Activated CD8-positive, alpha-beta memory T cell treated with anti-CD3 and anti-CD28 coated beads, Interleukin-2, amount 50 U/mL, for 1 hour (primary cell): Measurements from ENCODE around the gene BCAS3.
"Not testable (repeated sequence)": the region's sequence is repeated elsewhere in the genome, so short reads cannot be mapped to it uniquely, and the experiment has no call there.

ENCODE experiments used
- DNase-seq: peaks from one replicate; pipeline ENCODE4 v3.0.0-alpha.2; 2020; ENCODE audit errors: extremely low read depth

The BCAS3 gene

DNA sequence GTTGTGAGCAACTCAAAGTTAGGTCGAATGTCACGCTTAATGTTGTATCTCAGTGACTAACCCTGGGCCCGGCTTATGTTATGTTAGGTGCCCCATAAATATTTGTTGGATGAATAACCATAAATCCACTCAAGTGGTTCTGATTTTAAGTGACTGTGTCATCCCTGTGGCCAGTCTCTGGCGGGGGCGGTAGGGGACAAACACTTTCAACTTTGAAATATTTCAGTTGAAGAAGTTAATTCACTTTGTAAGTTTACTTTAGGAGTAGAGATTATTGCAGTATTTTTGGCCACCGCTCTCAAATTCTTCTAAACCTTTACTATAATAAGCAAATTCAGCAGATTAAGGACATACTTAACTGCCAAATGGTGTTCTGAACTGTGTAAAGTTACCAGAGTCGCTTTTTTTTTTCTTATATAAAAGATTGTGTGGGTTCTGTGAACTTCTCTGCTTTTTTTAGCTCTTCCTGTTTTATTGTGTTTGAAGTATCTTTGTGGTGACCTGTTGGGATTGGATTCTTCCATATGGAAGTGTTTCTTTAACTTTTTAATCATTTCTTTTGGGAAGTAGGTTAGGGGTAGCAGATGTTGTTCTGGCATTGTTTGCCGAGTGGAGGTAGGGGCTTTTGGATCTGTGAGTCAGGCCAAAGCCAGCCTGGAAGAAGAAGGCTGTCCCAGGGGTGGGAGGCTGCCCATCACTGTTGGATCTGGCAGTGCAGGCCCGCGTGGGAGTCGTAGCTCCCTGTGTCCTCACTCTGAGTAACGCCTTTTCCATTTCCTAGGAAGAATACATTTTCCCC lies 660.5 kb downstream of the BCAS3 start:
- DNase-seq: no peak

DNA sequence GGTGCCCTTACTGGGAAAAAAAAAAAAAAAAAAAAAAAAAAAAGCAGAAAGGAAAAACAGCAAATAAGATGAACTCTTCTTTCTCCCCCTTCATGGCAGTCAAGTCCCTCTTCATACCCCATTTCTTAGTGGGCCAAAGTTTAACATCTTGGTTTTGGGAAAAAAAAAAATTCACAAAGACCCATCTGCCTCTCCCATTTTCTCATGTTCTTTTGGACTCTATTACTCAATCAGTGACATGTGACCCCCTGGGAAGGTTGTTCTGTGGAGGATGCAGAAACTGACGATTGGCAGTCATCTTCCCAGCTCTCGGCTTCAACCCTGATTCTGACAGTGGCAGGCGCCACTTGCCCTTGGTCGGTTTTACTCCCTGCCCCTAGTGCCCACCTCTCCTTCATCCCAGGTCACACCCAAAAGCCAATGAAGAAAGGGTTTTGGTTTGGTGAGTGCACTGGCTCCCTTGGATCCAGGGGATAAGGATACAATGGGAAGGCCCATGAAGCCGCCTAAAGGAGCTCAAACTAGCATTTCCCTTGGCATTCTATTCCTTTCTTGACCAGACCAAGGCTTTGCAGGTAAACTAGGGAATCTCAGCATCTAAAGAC lies 661.3 kb downstream of the BCAS3 start:
- no peak for DNase-seq

DNA sequence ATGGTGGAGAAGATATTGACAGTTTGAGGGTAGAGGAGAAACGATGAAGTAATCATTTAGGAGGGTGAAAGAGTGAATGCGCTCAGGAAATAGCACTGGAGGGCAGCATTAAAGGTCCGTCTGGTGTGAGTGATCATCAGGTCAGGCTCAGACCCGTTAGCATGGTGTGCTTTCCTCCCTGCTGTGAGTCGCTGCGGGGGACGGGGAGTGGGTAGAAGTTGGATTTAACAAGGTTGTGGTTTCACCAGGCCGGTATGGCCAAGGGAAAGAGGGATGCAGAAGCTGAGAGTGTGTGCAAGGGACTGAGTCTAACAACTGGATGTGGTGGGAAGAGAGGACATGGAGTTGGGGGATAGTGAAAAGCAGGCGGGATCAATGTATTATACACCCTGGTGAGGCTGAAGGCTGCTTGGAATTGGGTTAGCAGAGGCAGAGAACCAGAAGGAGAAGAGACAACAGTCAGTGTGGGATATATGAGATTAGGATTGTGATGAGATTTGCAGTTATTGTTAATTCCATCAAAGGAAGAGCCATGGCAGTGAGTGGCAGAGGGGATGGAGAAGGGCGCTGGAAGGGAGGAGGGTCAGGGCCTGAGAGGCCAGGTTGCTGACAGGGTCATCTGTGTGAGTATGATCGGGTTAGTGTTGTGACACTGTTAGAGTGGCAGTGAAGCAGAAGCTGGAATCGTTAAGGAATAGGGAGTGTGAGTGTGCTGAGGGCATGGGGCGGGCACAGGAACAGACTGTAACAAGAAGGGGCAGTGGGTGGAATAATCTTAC lies 663.0 kb downstream of the BCAS3 start:
- DNase-seq: no peak

DNA sequence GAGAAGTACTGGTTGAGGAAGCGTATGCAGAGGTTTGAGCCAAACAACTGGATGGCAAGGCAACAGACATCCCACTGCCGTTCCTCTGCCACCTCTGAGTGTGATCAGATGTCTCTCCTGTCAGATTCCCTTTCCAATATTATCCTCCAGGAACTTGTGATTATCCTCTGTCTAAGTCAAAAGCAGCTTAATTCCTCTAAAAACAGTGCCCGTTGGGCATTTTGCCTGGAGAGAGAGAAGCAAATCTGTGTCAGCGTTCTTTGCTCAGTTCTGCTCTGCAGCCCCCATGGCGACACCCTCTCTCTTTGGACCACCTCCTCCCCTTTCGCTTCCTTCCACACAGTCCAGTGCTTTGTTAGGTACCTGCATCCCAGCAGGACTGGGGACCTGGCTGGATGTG lies 665.9 kb downstream of the BCAS3 start:
- DNase-seq: no peak

DNA sequence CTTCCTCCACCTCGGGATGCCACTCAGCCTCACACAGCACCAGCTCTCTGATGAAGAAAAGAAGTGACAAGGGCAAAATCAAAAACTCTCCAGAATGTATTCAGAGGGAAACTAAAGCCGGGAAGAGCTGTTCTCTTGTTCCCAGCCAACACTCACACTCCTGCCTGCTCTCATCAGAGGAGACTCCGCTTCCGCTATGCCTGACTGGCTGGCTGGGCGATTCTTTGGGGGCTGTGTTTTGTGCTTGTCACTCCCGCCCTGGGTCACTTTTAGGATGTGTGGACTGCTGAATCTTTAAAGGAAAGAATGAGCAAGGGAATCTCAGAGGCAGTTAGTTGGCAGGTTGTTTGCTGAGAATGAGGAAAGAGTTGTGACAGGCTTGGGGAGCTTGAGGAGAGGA lies 667.4 kb downstream of the BCAS3 start:
- DNase-seq: no peak

DNA sequence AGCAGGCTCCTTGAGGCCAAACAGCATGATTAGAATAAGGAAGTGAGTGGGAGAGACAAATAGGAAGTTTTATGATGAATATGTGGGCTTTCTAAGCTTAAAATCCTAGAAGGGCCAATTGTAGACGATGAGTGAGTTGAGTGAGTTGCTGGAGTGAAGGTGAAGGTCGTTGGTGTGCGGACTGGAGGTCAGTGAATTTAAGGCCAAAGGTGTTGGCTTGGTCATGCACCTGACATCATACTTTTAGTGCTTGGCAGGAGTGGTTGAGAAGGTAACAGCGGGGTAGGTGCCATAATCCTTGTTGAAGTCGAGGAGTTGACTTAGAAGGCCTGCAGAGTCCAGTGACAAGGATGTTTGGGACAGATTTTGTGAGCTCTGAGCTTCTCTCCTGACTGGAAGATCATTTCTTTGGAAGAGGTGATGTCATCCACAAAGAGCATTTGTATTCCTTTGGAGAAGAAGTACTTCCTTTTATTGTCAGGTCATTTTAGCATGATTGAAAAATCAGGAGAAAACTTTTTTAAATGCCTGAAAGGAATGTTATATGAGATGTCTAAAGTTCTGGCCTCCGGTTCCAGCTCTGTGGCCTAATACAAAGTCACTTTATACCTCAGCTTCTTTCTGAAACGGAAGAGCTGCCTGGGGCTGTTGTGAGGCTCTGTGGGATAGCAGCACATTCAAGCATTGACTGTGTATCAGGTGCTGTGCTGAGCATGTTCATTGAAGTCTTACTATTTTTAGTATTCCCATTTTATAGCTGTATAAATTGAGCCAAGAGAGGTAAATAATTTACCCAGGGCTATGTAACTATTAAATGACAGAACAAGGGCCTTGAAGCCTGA lies 668.4 kb downstream of the BCAS3 start:
- DNase-seq: no peak

DNA sequence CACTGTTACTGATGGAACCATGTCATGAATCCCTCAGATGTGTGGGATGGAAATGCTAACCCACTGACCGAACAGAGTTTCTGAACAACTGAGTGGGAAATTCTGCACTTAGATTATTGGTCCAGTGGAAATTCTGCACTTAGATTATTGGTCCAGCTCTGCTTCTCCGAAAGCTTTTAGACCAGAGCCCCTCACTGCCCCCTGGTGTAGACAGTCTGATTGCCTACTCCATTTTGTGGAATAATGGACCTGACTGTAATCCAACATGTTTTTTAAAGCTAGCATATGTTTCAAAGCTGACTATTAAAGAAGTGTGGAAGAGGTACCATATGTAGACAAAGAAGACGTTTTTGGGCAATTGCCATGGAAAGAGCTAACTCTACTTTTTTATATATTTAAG lies 671.7 kb downstream of the BCAS3 start:
- DNase-seq: no peak

DNA sequence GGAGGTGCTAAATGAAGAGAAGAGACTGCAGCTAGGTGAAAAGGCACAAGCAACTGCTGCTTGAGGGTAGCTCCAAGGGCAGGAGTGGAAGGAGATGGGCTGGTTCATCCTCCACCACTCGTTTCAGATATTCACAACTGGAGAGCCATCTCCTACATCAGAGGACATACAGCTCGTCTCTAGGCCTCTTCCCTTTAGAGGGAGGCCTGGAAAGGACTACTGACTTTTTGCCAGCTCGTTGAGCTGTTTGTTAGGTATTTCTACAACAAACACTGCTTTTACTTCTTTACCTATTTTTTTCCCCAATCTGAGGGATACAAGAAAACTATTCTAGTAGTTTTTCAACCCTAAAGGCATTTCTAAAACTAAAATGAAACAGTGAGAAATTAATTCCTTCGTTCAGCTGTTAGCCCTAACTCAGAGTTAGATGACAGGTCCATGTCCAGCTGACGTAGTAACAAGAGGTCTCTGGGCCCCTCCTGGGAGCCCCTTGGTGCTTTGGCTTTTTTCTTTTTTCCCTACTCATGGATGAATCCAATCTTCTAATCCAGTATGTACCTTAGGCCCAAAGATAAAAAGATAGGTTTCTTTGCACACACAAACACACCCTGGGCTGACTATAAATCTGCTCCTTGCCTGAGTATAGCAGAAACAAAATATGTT lies 674.2 kb downstream of the BCAS3 start:
- DNase-seq: no peak

DNA sequence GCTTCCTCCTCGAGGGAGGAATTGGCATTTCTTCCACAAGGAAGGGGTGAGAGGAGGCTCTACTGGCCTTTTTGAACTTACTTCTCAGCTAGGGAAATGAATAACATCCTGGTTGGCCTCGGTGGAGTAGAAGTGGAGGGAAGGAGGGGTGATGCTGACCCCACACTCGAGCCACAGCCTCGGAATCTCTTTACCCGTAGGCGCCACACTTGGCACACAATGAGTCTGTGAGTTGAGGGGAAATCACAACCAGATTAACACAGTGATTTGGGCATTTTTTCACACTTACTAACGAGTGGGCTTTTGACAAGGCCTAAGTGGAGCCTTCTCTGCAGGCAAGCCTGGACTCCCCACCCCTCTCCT lies 674.7 kb downstream of the BCAS3 start:
- DNase-seq: no peak

DNA sequence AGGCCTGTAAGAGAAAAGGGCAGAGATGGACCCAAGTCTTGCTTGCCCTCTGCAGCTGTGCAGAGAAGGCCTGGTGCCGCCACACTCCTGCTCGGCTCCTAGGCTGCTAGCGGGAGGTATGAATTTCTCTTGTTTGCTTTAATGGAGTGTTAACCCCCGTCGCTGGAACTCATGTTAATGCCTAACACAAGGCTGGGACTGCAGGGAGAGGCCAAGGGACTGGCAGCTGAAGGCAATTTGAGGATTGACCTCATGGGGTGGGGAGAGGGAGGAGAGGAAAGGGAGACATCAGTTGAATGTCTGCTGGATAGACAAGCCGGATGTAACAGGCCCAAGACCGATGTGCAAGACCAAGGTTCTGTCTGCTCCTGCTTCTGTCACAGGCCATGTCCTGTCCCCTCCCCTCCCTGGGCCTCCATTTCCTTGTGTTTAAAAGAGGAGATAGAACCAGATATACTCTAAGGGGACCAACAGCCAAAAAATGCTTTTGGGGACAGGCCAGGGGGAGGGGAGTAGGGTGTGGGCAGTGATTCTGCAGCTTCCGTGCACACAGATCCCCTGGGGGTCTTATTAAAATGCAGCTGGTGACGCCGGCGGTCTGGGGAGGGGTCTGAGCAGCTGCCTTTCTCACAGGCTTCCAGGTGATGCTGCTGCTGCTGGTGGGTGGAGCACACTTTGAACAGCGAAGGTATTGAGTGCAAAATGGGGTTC lies 675.3 kb downstream of the BCAS3 start:
- no peak for DNase-seq

DNA sequence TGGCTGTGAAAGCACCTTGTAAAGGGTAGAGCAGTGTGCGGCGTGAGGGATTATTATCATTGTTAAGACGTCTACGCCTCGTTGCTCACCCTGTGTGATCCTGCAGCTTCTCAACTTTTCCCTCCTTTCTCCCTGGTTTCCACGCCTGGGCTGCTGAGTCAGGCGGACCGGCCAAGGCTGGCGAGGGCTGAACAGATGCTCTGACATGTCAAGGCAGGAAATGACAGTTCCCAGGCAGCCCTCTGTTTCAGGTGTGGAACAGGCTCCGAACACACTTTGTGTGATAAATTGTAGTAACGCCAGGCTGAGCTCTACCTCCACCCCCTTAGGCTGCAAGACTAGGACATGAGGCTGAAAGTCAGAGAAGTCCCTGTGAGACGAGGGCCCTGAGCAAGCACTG lies 676.0 kb downstream of the BCAS3 start:
- no peak for DNase-seq

DNA sequence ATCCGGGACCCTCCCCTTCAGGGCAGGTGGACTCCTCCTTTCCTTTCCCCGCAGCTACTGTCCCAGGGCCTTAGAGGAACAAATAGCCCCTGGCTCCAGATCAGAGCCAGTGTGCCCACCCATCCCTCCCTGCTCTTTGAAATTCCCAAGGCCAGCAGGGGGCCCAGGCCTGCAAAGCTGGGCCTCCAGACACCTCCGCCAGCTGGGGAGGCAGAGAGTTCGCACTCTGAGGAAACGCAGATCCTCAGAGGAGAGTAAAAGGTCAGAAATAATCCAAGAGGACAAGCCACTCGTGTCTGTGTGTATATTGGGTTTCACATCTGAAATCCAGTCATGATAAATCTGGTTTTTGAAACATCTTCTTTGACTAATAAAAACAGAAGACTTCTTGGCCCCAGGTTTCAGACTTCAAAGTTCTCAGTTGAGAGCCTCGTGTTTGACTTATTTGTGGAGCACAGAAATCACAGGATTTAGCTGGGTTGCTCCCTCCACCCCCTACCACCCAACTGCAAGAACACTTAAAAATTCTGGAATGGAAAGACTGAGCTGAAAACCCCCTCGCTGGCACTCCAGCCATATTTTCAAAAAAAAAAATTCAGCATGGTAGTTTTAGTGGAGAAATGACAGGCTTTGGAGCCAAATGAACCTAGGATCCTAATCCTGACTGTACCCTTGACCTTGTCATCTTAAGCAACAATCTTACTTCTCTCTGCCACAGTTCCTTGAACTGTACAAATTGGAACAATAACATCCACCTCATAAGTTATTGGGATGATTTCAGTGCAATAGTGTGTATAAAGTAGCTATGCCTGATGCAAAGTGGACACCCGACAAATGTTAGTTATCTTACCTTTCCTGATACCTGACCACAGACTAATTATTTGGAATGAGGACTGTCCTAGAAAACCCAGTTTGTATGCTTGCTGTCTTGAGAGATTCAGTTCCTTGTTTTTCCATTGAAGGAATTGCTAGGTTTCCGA lies 677.5 kb downstream of the BCAS3 start:
- no peak for DNase-seq

DNA sequence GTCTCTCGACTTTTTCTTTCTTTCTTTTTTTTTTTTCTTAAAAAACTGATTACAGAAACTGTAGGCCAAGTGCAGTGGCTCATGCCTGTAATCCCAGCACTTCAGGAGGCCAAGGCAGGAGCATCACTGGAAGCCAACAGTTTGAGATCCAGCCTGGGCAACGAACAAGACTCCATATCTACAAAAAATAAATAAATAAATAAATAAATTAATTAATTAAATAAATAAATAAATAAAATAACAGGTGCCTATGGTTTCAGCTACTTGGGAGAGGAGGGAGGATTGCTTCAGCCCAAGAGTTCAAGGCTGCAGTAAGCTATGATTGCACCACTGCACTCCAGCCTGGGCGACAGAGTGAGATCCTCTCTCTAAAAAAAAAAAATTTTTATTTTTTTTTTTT lies 679.4 kb downstream of the BCAS3 start:
- DNase-seq: not testable (repeated sequence)

DNA sequence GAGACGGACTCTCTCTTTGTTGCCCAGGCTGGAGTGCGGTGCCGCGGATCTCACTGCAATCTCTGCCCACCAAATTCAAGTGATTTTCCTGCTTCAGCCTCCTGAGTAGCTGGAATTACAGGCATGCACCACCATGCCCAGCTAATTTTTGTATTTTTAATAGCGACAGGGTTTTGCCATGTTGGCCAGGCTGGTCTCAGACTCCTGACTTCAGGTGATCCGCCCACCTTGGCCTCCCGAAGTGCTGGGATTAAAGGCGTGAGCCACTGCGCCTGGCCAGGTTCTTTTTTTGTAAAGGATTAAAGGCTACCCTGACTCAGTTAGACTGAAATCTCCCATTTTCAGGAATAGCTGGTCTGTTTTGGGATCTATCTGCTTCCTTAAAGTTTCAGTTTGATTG lies 681.9 kb downstream of the BCAS3 start:
- not testable (repeated sequence) for DNase-seq

DNA sequence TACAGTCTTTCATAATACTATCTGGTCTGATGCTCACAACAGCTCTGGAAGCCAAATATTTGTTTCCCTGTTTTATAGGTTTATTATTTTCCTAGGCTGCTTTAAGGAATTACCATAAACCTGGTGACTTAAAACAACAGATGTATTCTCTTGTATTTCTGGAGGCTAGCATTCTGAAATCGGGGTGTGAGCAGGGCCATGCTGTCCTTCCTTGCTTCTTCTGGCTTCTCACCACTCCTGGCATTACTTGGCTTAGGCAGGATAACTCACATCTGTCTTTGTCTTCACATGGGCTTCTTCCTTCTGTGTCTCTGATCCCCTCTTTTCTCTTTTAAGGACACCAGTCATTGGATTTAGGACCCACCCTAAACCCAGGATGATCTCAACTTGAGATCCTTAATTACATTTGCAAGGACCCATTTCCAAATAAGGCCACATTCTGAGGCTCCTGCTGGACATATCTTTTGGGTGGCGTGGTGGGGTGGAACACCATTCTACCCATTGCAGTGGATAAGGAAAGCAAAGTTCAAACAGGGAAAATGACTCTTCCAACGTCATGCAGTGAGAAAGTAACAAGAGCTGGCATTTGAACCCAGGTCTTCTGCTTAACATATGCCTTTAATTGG lies 682.8 kb downstream of the BCAS3 start:
- DNase-seq: no peak

DNA sequence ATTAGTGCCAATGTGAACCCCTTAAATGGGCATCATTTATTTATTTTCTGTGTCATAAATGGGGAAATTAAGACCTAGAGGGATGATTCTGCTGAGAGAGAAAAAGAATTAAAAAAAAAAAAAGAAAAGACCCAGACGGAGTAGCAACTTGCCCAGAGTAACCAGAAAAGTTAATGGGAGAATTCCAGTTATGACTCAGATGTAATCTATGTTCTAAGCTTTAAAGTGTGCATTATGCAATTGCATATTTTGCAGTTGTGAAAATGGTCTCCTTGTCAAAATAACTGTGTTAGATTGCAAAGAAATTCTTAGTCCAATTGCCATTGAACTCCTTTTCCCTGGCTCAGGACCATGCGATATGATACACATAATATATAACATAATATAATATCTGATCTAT lies 683.4 kb downstream of the BCAS3 start:
- DNase-seq: no peak

DNA sequence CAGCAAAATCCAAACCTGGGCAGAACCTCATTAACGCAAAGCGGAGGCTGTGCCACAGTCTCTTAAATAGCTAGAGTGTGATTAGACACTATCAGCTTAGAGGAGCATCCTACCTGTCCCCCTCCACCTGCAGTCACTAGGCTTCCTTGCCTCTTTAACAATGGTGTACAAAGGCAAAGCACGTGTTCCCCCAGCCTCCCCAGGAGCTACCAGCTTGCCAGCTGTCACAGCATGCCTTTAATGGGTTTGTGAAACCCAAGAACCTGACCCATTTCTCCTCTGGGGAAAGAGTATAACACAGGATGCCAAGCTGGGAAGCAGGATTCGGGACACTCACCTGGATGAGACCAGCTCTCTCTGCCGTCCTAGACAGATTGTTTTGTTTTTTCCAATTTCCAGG lies 684.7 kb downstream of the BCAS3 start:
- DNase-seq: no peak

DNA sequence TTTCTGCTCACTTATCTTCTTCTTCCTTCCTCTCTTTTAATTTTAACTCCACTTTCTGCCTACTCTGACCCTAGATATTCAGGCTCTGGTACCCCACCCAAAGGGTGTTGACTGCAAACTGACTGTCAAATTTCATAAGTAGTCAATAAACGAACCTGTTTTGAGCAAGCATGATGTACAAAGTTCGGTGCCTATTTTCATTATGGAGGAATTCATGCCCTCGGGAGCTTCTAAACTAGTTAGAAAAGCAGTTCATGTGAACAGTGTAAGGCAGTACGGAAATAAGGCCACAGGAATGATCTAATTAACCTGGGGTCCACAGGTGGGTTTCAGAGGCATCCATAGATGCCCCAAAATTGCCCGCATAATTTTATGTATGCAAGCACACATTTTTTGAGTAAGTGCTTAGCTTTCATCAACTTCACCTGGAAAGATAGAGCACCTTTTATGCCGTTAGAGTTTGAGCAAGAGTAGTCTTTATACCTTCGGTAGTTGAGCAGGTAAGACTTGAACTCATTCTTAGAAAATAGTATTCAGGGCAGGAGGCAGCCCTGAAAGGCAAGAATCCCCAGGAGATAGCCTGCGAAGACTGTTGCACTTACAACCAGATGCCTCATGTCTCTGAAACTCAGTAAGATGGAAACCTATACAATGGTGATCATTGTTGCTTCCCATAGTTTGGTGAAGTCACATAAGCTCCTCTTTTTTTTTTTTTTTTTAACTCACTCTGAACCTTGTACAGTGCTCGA lies 685.4 kb downstream of the BCAS3 start:
- DNase-seq: no peak
